GM23338 (cell line): Measurements from ENCODE around the gene SLC35A1.

Experiments
- CTCF ChIP-seq, 2 experiments: fragments of 200-600 bp in 1 of 2; sonication (generic) in 1 of 2; conservative IDR thresholded peaks; 2 replicates each; pipeline versions ENCODE4 v1.5.1 to v1.6.1; 2016 to 2017; ENCODE audit warnings: antibody characterized with exemption in 2 of 2, low read depth in 2 of 2, mild to moderate bottlenecking in 2 of 2, moderate library complexity in 1 of 2
- EZH2 ChIP-seq: fragments of 200-600 bp; sonication (generic); IDR thresholded peaks from one replicate; pipeline ENCODE4 v1.8.0; 2017; ENCODE audit warnings: antibody characterized with exemption, mild to moderate bottlenecking, low read depth; ENCODE audit not compliant: unreplicated experiment
- NANOG ChIP-seq: IDR thresholded peaks from 2 replicates; pipeline ENCODE4 v1.6.1; 2016; ENCODE audit warnings: antibody characterized with exemption, borderline replicate concordance
- POLR2AphosphoS5 ChIP-seq: IDR thresholded peaks from 2 replicates; pipeline ENCODE4 v1.6.1; 2016; ENCODE audit warnings: antibody characterized with exemption, low read depth

GRCh38 chr6:87481931-87482330, 9.2 kb downstream of the SLC35A1 start:
- TF ChIP-seq CTCF (conservative IDR thresholded peaks at IDR 0.05; ENCODE audit: low read depth in 2 of 2) = no peak
- TF ChIP-seq POLR2AphosphoS5 = no peak
- no peak for TF ChIP-seq EZH2
- TF ChIP-seq NANOG = no peak
